GM12874 (cell line): ENCODE data around the gene PROB1.

ENCODE experiments used
- CTCF ChIP-seq: IDR thresholded peaks from 2 replicates; pipeline ENCODE4 v1.5.1; 2011; ENCODE audit warnings: low read depth, mild to moderate bottlenecking, control low read depth, low read length, moderate library complexity; ENCODE audit not compliant: insufficient read depth

PROB1 gene

DNA sequence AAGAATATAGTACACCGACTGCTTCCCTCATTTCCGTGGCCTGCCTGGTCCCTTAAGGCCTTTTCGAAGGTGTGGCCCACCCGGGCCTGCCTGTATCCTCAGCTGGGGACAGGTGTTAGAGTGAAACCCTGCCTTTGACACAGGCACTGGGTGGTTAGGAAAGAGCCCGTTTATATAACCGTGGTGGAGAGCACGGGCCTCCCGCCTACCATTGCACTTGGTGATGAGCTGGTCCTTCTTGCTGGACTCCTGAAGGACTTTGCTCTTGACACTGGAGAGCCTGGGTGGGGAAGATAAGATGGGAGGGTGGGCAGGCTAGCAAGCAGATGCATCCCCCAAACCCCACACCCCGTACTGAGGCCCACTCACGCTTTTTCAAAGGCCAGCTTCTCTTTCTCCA is 6.6 kb upstream of the PROB1 start:
- TF ChIP-seq CTCF: no peak

DNA sequence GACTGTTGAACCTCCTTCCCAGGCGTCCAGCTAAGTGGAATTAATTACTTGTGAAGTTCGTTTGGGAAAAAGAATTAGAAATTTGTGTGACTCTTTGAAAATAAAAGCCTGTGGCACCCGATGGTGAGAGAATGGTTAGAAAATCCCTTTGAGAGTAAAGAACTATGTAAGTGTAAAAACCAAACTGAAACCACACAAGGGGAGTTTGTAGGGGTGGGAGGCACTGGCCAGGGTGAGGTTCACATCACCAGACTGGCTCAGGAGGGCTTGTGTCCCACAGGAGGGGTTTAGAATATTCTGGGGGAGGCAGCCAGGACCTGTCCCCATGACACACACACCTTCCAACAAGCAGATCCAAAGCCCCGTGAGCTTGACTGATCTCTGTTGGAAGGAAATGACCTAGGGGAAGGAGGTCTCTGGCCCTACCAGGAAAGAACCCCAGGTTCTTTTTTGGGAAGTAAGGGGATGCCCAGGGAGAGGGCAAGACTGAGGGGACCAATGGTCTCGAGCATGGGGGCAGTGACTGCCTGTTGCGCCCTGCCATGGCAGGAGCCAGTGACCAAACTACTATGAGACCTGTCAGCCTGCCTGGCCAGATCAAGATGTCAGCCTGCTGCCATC is 4.7 kb upstream of the PROB1 start:
- no peak for TF ChIP-seq CTCF

DNA sequence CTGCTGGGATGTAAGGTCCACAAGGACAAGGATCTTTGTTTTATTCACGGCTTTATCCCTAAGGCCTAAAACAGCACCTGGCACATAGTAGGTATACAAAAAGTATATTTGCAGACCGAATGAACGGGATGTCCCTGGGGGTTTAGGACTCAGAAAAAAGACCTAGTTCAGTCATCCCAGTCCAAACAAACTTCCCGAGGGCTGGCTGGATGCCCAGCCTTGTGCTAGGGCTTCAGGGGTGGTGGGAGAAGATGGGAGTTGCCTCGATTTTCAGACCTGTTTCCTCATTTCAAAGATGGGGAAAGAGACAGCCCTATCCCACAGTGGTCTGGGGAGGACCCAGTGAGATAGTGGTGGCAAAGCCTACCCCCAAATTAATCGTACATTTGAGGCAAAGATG is 3.0 kb upstream of the PROB1 start:
- TF ChIP-seq CTCF: no peak

DNA sequence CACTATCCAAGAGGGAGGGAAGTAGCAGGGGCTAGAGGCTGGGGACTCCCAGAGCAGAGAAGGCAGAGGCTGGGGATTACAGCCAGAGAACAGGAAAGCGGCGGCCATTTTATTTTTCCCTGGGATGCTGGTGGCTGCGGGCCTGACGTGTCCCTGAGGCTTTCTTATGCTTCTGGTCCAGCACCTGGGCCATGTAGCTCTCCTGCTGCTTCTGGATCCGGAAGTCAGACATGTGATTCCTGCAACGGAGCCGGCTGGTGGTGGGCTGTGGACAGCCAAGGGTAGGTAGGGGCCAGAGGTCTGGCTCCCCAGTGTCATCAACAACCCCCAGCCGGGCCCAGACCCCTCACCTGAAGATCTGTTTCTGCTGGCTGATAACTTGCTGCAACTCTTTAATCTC is 1.8 kb upstream of the PROB1 start:
- no peak for TF ChIP-seq CTCF

DNA sequence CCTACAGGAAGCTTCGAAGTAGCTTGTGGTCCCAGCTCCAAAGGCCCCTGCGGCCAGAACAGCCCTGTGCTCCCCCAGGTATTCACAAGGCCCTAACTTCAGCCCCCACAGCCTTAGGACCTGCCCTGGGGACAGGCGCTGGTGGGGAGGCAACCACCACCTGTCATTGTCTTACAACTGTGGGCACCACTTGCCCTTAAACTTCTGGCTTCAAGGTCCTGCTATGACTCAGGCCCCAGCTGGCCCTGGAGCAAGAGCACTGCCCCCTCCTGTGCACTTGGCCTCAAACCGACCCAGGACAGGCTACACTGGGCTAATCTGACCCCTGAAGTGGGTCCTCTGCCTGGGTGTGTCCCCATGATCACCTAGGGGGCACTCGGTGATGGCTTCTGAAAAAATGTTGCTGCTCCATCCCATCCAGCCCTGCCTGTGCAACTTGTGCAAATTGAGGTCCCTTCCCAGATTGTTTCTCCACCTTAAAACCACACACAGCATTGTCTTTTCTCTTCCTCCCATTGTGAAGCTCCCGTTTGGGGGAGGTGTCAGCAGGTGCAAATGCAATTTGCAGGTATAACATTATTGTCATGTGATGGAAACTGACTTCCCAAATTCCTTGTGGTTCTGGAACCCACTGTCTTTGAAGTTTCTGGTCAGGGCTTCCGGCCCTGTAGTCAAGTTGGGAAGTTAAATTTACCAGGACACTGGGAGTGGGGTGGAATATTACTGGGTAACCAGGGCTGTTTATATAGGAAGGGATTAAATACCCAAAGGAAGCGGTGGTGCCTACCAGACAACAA is 1.1 kb upstream of the PROB1 start:
- no peak for TF ChIP-seq CTCF

DNA sequence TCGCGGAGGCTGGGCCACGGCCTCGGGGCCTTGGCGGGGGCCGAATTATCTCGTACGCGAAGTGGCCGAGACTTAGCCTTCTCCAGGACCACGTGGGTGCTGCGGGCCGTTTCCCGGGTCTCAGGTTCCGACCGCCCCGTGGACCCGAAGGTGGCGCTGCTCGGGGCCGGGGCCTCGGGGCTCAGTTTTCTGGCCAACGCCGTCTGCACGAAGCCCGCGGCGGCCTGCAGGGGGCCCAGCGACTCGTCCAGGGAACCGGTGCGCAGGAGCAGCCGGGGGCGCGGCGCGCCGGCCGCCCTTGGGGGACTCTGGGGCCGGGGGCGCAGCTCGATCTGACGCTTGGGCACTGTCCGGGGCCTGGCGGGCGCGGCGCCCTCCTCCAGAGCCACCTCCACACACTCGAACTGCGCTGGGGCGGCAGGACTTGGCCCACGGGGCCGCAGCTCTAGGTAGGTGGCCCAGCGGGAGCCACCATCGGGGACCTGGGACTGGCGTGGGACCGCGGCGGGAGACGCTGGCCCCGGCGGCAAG is 716 bp downstream of the PROB1 start:
- peak; percentile 89 for TF ChIP-seq CTCF

- TF ChIP-seq CTCF: no peak
These were observed 1.3 kb downstream of the PROB1 start for GRCh38 chr5:139393497-139394122.
